Activated CD8-positive, alpha-beta memory T cell treated with anti-CD3 and anti-CD28 coated beads for 48 hours (primary cell): ENCODE measurements around the gene KLHL28.

Source experiments
- DNase-seq, 3 experiments: peaks; one replicate each; pipeline ENCODE4 v3.0.0-alpha.2; 2020; ENCODE audit warnings: low read depth in 2 of 3, low spot score in 2 of 3

Gene KLHL28, protein sequence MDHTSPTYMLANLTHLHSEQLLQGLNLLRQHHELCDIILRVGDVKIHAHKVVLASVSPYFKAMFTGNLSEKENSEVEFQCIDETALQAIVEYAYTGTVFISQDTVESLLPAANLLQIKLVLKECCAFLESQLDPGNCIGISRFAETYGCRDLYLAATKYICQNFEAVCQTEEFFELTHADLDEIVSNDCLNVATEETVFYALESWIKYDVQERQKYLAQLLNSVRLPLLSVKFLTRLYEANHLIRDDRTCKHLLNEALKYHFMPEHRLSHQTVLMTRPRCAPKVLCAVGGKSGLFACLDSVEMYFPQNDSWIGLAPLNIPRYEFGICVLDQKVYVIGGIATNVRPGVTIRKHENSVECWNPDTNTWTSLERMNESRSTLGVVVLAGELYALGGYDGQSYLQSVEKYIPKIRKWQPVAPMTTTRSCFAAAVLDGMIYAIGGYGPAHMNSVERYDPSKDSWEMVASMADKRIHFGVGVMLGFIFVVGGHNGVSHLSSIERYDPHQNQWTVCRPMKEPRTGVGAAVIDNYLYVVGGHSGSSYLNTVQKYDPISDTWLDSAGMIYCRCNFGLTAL

DNA sequence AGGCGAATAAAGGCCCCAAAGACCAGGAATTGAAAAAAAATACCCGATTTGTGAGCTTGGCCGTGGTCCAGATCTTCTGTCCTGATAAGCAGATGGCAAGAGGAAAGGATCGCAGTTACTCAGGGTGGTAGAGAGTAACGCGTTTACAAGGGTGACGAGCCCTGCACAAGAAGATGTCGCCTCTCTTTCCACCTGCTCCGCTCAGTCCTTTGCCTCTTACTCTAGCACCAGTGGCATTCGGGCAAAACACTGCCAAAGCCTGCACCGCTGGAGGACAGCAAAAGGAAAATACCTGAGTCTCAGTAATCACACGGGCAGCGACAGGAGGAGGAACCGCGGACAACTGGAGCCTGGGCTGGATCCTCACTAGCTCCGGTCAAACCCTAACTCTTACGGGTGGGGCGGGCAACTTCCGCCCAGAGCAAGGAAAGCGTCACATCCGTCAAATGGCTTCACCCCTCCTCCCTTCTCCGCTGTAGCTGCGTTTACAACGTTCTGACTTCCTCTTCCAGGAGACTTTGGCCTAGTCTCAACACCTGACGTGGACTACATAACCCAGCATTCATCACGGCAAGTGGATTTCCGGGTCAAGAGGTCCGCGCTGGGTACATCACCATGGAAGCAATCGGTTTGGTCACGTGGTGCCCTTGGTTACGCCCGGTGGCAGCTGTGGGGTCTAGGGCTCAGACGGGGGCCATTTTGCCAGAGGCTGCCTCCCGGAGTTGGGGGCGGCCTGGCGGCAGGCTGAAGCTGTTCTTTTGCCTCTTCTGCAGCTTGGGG, at the start of gene KLHL28, which contains the start of gene TOGARAM1:
Gene KLHL28 (minus strand): TSS at position 394 of the 780 bp plus-strand sequence. CDS start 16,019 bp downstream, outside the sequence.
Gene TOGARAM1 (plus strand): TSS at position 637 of the 780 bp plus-strand sequence. CDS start 232 bp downstream, outside the sequence.
- DNase-seq, result peak; percentile 70 to 81 (median 74)

DNA sequence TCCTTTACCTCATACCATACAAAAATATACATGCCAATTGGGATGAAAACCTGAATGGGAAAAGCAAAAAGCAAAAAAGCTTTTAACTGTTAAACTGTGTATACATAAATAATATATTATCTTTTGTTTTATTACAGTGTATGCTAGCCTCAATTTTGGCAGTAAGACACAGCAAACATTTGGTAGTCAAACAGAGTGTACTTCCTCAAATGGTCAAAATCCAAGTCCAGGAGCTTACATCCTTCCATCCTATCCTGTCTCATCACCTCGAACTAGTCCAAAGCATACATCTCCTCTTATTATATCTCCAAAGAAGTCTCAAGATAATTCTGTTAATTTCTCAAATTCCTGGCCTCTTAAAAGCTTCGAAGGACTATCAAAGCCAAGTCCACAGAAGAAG, 42.2 kb upstream of the KLHL28 start:
- DNase-seq, result no peak

DNA sequence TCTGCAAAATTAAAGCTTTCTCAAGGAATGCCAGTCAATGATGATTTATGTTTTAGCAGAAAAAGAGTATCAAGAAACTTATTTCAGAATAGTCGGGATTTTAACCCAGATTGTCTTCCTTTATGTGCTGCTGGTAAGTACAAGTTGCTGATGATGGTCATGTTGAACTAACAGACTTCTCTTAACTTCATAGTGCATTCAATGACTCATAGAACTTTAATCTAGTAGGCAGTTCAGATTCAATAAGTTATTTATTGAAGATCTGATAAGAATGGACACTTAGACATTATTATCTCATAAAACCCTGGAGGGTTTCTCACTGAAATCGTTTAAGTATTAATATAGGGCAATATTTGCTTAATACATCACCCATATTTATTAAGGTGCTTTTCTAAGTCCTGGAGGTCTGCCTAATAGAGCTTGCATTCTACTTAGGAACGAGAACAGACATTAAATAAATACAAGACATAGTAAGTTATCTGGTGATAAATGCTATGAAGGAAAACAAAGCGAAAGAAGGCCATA, 34.1 kb upstream of the KLHL28 start:
- no peak for DNase-seq

DNA sequence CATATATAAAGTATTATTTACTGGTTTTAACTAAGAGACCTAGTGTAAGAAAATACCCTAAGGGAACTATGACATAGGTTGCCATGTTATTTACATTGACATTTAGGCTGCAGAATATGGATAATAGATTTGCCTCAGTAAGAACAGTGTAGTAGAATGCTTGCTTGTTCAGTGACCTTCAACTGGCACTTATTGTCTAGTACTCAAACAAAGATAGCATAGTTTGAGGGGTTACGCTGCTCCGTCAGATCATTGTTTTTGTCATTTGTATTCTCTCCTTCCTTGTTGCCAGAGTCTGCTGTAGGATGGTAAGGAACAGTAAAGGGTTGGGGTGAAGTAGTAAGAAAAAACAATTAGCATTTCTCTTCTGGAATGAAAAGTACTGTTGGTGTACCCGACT, 33.4 kb upstream of the KLHL28 start:
- no peak for DNase-seq

DNA sequence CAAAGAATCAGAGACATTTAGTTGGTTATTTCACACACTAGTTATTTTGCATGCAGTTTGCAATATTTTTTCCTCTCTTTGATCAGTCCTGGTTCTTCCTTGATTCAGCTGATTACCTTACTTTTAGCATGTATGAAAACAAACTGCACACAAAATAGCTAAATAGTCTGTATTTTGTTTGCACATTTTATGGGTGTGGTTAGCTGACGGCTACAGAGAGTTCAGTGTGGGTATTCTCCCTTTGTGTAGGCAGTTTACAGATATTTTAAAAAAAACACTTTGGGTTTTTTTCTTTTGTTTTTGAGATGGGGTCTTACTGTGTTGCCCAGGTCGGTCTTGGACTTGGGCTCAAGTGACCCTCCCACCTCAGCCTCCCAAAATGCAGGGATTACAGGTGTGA, 28.8 kb upstream of the KLHL28 start:
- no peak for DNase-seq

DNA sequence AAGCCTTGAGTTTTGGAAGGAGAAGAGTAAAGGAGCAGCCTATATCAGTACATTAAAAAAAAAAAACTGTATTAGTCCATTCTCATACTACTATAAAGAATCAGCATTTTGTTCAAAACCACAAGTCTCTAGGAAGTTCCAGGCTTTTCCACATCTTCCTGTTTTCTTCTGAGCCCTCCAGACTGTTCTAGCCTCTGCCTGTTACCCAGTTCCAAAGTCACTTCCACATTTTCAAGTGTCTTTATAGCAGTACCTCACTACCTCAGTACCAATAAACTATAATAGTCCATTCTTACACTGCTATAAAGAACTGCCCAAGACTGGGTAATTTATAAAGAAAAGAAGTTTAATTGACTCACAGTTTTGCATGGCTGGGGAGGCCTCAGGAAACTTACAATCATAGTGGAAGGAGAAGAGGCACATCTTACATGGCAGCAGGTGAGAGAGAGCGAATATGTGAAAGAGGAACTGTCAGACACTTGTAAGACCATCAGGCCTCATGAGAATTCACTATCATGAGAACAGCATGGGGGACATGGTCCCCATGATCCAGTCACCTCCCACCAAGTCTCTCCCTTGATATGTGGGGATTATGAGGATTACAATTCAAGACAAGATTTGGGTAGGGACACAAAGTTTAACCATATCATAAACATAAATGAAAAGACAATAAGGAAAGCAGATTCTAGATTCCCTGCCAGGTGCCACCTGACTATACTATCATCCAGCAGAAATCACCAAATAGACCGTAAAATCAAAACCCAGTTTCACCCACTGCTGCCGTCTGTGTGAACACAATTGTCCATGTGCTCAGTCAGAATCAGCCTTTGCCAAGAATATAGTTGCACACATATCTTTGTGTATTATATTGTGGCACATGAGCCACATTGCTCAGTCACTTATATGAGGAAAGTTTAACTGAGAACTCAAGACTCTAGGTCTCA, 28.0 kb upstream of the KLHL28 start:
- DNase-seq, result no peak

DNA sequence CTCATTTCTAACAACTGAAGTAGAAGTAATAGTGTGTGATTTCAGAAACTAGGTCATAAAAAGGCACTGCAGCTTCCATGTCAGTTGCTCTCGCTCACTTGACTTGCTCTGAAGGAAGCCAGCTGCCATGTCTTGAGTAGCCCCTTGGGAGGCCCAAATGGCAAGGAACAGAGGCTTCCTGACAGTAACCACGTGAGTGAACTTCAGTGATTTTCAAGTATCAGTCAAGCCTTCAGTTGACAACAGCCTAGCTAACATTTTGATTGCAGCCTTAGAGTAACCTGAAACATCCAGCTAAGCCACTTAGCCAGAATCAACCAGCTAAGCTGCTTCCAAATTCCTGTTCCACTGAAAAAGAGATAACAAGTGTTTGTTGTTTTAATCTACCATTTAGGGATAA, 26.9 kb upstream of the KLHL28 start:
- DNase-seq, result no peak

DNA sequence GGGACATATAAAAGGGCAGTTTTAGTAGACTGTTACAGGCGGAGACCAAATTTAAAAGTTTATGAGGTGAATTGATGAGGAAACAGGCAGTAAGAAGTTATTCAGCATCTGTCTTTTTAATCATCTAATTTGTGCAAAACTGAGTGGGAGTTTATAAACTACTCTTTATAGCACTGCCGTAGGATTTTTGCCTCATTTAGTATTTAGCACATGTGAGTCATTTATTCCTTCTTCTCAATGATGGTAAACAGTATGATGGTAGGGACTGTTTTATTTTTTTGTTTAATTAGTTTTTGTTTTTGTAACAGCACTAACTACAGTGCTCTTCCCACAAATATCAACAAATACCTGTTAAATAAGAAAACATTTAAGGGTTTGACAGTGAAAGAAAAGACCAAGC, 20.8 kb upstream of the KLHL28 start:
- DNase-seq, result no peak

DNA sequence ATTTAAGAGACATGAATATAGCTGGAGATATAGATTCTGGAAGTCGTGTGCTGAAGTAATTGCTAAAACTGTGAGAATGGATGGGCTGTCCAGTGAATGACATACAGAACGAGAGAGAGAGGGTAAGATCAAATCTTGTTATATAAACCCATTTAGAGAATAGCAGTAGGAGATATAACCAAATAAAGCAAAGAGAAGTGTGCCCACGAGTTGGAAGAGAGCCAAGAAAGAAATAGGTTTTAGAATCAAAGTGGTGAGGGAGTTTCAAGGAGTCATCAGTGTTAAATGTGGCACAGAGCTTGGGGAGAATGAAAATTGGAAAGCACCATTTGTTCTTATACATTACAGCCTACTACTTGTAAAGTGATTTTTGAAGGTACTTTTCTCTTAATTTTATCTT, 19.5 kb upstream of the KLHL28 start:
- DNase-seq, result no peak

DNA sequence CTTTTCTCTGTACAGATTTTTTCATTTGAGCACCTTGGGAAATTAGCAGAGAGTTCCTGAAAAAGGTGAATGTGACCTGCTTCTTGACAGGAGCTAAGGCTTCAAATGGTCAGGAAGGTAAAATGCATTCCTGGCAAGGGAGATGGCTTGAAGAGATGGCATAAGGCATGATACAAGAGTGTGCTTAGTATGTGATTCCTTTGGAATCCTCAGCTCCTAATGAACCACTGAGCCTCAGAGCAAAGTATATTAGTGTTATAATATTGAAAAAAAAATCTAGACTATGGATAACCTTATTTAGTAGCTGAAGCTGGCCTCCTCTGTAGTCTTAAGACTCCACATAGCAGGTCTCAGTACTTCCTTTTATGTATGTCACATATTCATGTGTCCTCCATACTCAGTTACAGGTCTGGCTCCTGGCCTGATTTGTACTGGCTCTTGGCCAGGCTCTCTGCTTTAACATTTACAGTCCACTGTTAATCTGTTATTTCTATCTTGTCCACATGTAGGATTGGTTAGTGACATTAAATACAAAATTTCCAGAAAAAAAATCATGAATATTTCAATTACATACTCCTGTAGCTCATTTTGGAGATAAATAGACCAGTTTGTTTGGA, 18.1 kb upstream of the KLHL28 start:
- no peak for DNase-seq

DNA sequence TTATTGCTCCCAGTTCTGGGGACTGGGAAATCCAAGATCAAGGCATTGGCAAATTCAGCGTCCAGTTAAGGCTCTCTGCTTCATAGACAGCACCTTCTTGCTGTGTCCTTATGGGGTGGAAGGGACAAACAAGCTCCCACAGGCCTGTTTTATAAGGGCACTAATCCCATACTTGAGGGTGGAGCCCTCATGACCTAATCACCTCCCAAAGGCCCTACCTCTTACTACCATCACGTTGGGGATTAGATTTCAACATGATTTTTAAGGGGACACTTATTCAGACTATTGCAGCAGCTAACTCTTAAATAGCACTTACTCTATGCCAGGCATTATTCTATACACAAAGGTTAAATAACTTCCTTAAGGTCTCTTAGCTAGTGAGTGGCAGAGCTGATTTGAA, 17.5 kb upstream of the KLHL28 start:
- no peak for DNase-seq

DNA sequence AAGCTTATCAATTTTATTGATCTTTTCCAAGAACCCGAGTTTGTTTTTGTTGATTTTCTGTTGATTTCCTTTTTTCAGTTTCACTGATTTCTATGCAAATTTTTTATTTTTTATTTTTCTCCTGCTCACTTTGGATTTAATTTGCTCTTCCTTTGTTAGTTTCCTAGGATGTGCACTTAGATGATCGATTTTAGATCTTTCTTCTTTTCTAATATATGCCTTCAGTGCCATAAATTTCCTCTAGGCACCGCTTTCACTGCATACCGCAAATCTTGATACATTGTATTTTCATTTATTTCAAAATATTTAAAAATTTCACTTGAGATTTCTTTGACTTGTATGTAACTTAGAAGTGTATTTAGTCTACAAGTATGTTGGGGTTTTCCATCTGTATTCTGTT, 9.7 kb upstream of the KLHL28 start:
- DNase-seq, result no peak

DNA sequence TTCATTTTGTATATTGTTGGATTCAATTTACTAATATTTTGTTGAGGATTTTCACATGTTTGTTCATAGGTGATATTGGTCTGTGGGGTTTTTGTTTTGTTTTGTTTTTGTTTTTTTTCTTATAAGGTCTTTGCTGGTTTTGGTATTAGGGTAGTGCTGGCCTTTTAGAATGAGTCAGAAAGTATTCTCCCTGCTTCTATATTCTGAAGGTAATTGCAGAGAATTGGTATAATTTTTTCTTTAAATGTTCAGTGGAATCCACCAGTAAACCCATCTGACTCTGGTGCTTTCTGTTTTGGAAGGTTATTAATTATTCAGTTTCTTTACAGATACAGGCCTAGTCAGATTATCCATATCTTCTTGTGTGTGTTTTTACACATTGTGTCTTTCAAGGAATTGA, 9.2 kb upstream of the KLHL28 start:
- no peak for DNase-seq

DNA sequence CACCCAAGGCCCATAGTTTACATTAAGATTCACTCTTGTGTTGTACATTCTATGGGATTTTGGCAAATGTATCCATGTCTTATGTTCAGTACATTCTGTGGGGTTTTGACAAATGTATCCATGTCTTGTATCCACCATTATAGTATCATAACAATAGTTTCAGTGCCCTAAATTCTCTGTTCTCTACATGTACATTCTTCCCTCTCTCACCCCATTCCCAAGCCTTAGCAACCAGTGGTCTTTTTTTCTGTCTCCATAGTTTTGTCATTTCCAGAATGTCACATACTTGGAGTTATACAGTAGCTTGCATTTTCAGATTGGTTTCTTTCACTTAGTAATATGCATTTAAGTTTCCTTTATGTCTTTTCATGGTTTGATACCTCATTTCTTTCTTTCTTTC, 7.0 kb upstream of the KLHL28 start:
- DNase-seq, result no peak

DNA sequence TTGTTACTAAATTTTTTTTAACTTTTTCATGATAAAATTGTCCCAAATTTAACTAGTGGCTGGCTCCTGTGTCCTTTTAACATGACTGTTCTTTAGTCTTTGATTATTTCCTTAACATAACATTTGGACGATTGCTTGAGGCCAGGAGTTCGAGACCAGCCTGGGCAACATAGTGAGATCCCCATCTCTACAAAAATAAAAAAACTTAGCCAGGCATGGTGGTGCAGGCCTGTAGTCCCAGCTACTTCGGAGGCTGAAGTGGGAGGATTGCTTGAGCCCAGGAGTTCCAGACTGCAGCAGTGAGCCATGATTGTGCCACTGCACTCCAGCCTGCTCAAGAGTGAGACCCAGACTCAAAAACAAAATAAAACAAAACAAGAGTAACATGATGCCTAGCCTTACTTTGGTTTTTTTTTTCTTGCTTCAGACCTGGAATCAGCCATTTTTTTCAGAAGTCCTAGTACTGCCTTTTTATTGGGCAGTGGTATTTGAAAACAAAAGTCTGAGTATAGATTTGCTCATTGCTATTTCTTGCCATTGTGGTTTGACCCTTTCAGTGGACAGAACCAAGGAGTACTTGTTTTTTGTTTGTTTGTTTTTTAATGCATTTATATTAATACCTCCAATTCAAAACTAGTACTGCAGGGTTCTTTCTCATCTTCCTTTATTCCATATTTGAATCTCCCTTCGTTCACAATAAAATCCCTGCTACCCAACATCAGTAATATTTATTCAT, 5.0 kb upstream of the KLHL28 start:
- DNase-seq, result no peak

DNA sequence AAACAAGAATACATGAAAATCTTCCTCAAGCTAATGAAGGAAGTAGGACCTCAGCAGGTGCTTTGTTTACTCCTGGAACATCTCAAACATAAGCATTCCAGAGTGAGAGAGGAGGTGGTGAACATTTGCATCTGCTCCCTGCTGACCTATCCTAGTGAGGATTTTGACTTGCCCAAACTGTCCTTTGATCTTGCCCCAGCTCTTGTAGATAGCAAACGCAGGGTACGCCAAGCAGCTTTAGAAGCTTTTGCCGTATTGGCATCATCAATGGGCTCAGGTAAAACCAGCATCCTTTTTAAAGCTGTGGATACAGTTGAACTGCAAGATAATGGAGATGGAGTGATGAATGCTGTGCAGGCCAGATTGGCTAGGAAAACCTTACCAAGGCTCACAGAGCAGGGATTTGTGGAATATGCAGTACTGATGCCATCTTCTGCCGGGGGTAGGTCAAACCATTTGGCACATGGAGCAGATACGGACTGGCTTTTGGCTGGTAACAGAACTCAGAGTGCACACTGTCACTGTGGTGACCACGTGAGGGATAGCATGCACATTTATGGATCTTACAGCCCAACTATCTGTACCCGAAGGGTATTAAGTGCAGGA, 2.1 kb upstream of the KLHL28 start:
- DNase-seq, result no peak

DNA sequence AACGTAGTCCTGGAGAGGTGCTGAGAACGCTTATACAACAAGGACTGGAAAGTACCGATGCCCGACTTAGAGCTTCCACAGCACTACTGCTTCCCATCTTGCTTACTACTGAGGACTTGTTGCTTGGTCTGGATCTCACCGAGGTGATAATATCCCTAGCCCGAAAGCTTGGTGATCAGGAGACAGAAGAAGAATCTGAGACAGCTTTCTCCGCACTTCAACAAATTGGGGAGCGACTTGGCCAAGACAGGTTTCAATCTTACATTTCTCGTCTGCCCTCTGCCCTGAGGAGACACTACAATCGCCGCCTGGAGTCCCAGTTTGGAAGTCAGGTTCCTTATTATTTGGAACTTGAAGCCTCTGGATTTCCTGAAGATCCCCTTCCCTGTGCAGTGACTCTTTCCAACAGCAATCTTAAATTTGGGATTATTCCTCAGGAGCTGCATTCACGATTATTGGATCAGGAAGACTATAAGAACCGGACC, 1.3 kb upstream of the KLHL28 start:
- DNase-seq, result peak in 1 of 3 experiments; percentile 1

DNA sequence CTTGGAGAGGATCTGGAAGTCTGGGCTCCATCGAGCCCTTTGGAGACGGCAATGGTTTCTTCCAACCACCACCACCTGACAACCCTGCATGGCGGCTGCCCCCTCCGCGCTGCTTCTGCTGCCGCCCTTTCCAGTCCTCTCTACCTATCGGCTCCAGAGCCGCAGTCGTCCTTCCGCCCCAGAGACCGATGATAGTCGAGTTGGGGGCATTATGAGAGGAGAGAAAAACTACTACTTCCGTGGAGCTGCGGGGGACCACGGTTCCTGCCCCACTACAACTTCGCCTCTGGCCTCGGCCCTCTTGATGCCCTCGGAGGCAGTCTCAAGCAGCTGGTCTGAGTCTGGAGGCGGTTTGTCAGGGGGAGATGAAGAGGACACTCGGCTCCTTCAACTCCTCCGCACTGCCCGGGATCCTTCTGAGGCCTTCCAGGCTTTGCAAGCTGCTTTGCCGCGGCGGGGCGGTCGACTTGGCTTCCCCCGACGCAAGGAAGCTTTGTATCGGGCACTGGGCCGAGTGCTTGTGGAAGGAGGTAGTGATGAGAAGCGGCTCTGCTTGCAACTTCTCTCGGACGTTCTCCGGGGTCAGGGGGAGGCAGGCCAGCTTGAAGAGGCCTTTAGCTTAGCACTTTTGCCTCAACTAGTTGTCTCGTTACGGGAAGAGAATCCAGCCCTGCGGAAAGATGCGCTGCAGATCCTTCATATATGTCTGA, 742 bp upstream of the KLHL28 start:
- DNase-seq, result peak in 2 of 3 experiments; percentile 4 to 18
